Liver (tissue), 9 donors: ENCODE measurements around the gene ANKFY1. TPM values are rescaled to one million over a fixed set of nuclear protein-coding genes. Genes with fewer than 3 reads are reported as not detected.

Source experiments
- DNase-seq: peaks from one replicate; pipeline ENCODE4 v3.0.0-alpha.2; 2017; ENCODE audit warnings: low spot score
- H3K27ac ChIP-seq, 2 donors: one replicate each; pipeline ENCODE4 v1.7.0; 2013; ENCODE audit warnings: inconsistent platforms in 2 of 2, low read length in 2 of 2, control low read depth in 1 of 2, low read depth in 1 of 2, mild to moderate bottlenecking in 1 of 2
- H3K27me3 ChIP-seq, 4 donors: one replicate each; pipeline versions ENCODE4 v1.6.1 to v1.7.0; 2013; ENCODE audit warnings: low read length in 3 of 4, inconsistent platforms in 1 of 4, mild to moderate bottlenecking in 1 of 4, moderate library complexity in 1 of 4; ENCODE audit not compliant: control insufficient read depth in 4 of 4, insufficient read depth in 4 of 4
- H3K36me3 ChIP-seq, 4 donors: one replicate each; pipeline versions ENCODE4 v1.6.1 to v1.7.0; 2013; ENCODE audit warnings: low read length in 3 of 4, mild to moderate bottlenecking in 3 of 4, low read depth in 1 of 4, moderate library complexity in 1 of 4; ENCODE audit not compliant: control insufficient read depth in 4 of 4, insufficient read depth in 3 of 4
- H3K4me1 ChIP-seq, 4 donors: one replicate each; pipeline versions ENCODE4 v1.6.1 to v1.7.0; 2013; ENCODE audit warnings: low read length in 3 of 4, mild to moderate bottlenecking in 3 of 4, moderate library complexity in 1 of 4; ENCODE audit not compliant: control insufficient read depth in 4 of 4, insufficient read depth in 4 of 4
- H3K4me3 ChIP-seq, 3 donors: one replicate each; pipeline versions ENCODE4 v1.6.1 to v1.7.0; 2013; ENCODE audit warnings: low read length in 3 of 3, control low read depth in 1 of 3, low read depth in 1 of 3, mild to moderate bottlenecking in 1 of 3
- H3K9ac ChIP-seq, 2 donors: one replicate each; pipeline ENCODE4 v1.7.0; 2013; ENCODE audit warnings: low read length in 2 of 2, mild to moderate bottlenecking in 2 of 2, moderate library complexity in 2 of 2, control low read depth in 1 of 2, low read depth in 1 of 2
- H3K9me3 ChIP-seq, 4 donors: one replicate each; pipeline versions ENCODE4 v1.6.1 to v1.7.0; 2013; ENCODE audit warnings: low read length in 3 of 4; ENCODE audit not compliant: control insufficient read depth in 4 of 4
- ATF3 ChIP-seq: IDR thresholded peaks from 2 replicates; pipeline ENCODE4 v1.6.1; 2016; ENCODE audit warnings: antibody characterized with exemption
- EGR1 ChIP-seq, 2 donors: IDR thresholded peaks; 2 replicates each; pipeline ENCODE4 v1.6.1; 2016 to 2018; ENCODE audit warnings: antibody characterized with exemption in 2 of 2, low read depth in 2 of 2
- FOXA1 ChIP-seq: IDR thresholded peaks from 2 replicates; pipeline ENCODE4 v1.6.1; 2016; ENCODE audit warnings: antibody characterized with exemption
- FOXA2 ChIP-seq: IDR thresholded peaks from 2 replicates; pipeline ENCODE4 v1.6.1; 2016; ENCODE audit warnings: antibody characterized with exemption
- GABPA ChIP-seq, 2 donors: IDR thresholded peaks in 1 of 2; conservative IDR thresholded peaks in 1 of 2; 2 replicates each; pipeline ENCODE4 v1.6.1; 2016; ENCODE audit warnings: antibody characterized with exemption in 2 of 2, mild to moderate bottlenecking in 1 of 2, moderate library complexity in 1 of 2
- HNF4A ChIP-seq, 2 donors: conservative IDR thresholded peaks; 2 replicates each; pipeline ENCODE4 v1.6.1; 2016; ENCODE audit warnings: antibody characterized with exemption in 2 of 2, mild to moderate bottlenecking in 2 of 2
- HNF4G ChIP-seq: IDR thresholded peaks from 2 replicates; pipeline ENCODE4 v1.6.1; 2016; ENCODE audit warnings: antibody characterized with exemption
- JUND ChIP-seq, 2 donors: IDR thresholded peaks; 2 replicates each; pipeline ENCODE4 v1.6.1; 2016; ENCODE audit warnings: antibody characterized with exemption in 2 of 2
- NR2F2 ChIP-seq: IDR thresholded peaks from 2 replicates; pipeline ENCODE4 v1.6.1; 2016; ENCODE audit warnings: antibody characterized with exemption
- RAD21 ChIP-seq, 2 donors: IDR thresholded peaks; 2 replicates each; pipeline ENCODE4 v1.6.1; 2016; ENCODE audit warnings: antibody characterized with exemption in 2 of 2, mild to moderate bottlenecking in 2 of 2
- REST ChIP-seq: IDR thresholded peaks from 2 replicates; pipeline ENCODE4 v1.6.1; 2016; ENCODE audit warnings: antibody characterized with exemption, mild to moderate bottlenecking
- RXRA ChIP-seq, 2 donors: IDR thresholded peaks; 2 replicates each; pipeline ENCODE4 v1.6.1; 2017 to 2018; ENCODE audit warnings: antibody characterized with exemption in 2 of 2, mild to moderate bottlenecking in 1 of 2
- SP1 ChIP-seq: IDR thresholded peaks from 2 replicates; pipeline ENCODE4 v1.6.1; 2018; ENCODE audit warnings: antibody characterized with exemption, mild to moderate bottlenecking
- TAF1 ChIP-seq: conservative IDR thresholded peaks from 2 replicates; pipeline ENCODE4 v1.6.1; 2016; ENCODE audit warnings: antibody characterized with exemption, mild to moderate bottlenecking
- ZBTB33 ChIP-seq: IDR thresholded peaks from 2 replicates; pipeline ENCODE4 v1.6.1; 2016; ENCODE audit warnings: antibody characterized with exemption
- WGBS: extraction: QIAGEN DNeasy Blood & Tissue Kit; methylation state at CpG from one replicate; pipeline ENCODE4 v1.1.7; 2013; 5-methylcytosine and 5-hydroxymethylcytosine counted together
- polyA plus RNA-seq, 2 donors: library from polyadenylated mRNA; stranded (reverse) in 1 of 2; unstranded in 1 of 2; fragments of 200-250 nt in 1 of 2; fragments of >200 nt in 1 of 2; fragmentation: Nextera tagmentation in 1 of 2; extraction: Ambion mirVana in 1 of 2; gene quantifications; one replicate each; pipeline versions ENCODE4 v1.2.1 to v1.2.3, GENCODE V29; 2013 to 2015
- total RNA-seq, 2 donors: library from RNA; depleted of rRNA; stranded (reverse); fragments of >200 nt; gene quantifications; one replicate each; pipeline ENCODE4 v1.2.3, GENCODE V29; 2014
- TF ChIP-seq, protein P1 (sequence below): IDR thresholded peaks from 2 replicates; pipeline ENCODE4 v1.6.1; 2016; ENCODE audit warnings: antibody characterized with exemption
- TF ChIP-seq, protein P2 (sequence below): fragments of 150-350 bp; IDR thresholded peaks from 2 replicates; pipeline ENCODE4 v1.5.1; 2017; ENCODE audit warnings: improper control_type of control experiment, low read depth, low read length; ENCODE audit not compliant: missing input control
- donor health status: healthy.
- donor health status: healthy.
- donor health status: healthy.
- donor health status: healthy.
- donor health status: healthy.

The ANKFY1 gene
- total and polyA plus RNA-seq, 4 donors, result 6.8 to 38.6 (median 21.9) TPM

DNA sequence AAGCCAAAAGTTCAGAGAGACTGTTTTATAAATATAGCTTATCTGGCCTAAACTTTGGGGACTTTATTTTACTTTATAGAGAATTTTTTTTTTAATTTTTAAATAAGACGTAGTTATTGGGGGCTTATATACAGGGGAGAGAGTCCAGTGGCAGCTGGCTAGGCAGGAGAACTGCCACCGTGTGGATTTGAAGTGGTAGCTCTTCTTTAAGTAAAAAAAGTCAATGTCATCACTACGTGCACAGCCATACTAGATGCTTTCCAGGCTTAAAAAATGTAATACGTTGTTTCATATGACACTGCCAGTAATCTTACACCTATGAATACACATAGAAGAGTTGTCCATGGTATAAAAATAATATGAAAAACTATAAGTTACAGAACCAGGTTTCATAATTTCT is 31.9 kb upstream of the ANKFY1 start (continued):
- no peak for TF ChIP-seq ZBTB33
- no peak for TF ChIP-seq NR2F2
- TF ChIP-seq HNF4G, result no peak
- TF ChIP-seq RXRA (IDR thresholded peaks at IDR 0.05), result no peak
- TF ChIP-seq, protein P1, sequence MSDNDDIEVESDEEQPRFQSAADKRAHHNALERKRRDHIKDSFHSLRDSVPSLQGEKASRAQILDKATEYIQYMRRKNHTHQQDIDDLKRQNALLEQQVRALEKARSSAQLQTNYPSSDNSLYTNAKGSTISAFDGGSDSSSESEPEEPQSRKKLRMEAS, result no peak
- no peak for TF ChIP-seq SP1
- TF ChIP-seq RAD21 (IDR thresholded peaks at IDR 0.05), result no peak
- TF ChIP-seq GABPA (IDR thresholded peaks at IDR 0.05 in 1 of 2, conservative IDR thresholded peaks at IDR 0.05 in 1 of 2), result no peak
- TF ChIP-seq EGR1 (IDR thresholded peaks at IDR 0.05; ENCODE audit: low read depth in 2 of 2), result no peak
- TF ChIP-seq FOXA2, result no peak

GRCh38 chr17:4293572-4293971 is 29.8 kb upstream of the ANKFY1 start:
- Histone ChIP-seq H3K36me3 (peaks cover 0 to 6% (median 0%) of the 10 kb centered on the region in 4 donors), H3K4me3 (no peak overlapping the region), H3K27me3 (no peaks in the 10 kb centered on the region), H3K9me3 (no peaks in the 10 kb centered on the region), H3K27ac (no peak overlapping the region), H3K4me1 (no peaks in the 10 kb centered on the region), H3K9ac (no peak overlapping the region)
- no peak for DNase-seq
- TF ChIP-seq JUND (IDR thresholded peaks at IDR 0.05) (no peak), FOXA2 (no peak), ATF3 (no peak), SP1 (no peak), ZBTB33 (no peak), HNF4A (conservative IDR thresholded peaks at IDR 0.05) (no peak), FOXA1 (no peak), TAF1 (no peak), REST (no peak), GABPA (IDR thresholded peaks at IDR 0.05 in 1 of 2, conservative IDR thresholded peaks at IDR 0.05 in 1 of 2) (no peak), EGR1 (IDR thresholded peaks at IDR 0.05; ENCODE audit: low read depth in 2 of 2) (no peak), HNF4G (no peak)
- TF ChIP-seq, protein P2, sequence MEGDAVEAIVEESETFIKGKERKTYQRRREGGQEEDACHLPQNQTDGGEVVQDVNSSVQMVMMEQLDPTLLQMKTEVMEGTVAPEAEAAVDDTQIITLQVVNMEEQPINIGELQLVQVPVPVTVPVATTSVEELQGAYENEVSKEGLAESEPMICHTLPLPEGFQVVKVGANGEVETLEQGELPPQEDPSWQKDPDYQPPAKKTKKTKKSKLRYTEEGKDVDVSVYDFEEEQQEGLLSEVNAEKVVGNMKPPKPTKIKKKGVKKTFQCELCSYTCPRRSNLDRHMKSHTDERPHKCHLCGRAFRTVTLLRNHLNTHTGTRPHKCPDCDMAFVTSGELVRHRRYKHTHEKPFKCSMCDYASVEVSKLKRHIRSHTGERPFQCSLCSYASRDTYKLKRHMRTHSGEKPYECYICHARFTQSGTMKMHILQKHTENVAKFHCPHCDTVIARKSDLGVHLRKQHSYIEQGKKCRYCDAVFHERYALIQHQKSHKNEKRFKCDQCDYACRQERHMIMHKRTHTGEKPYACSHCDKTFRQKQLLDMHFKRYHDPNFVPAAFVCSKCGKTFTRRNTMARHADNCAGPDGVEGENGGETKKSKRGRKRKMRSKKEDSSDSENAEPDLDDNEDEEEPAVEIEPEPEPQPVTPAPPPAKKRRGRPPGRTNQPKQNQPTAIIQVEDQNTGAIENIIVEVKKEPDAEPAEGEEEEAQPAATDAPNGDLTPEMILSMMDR, result no peak
- WGBS, result 92% methylated on average over 1 of the region's 1 CpG
